Stimulated activated CD8-positive, alpha-beta memory T cell treated with anti-CD3 and anti-CD28 coated beads, Interleukin-7, amount 100 ng/mL, for 48 hours (primary cell): ENCODE measurements around the gene PIP4K2A.
A peak's percentile ranks its signal among the peaks of the same experiment; 100 is the strongest.

ENCODE experiments used
- DNase-seq, 2 donors: peaks; one replicate each; pipeline ENCODE4 v3.0.0-alpha.2; 2020; ENCODE audit warnings: low read depth in 1 of 2; ENCODE audit errors: extremely low read depth in 1 of 2

Gene PIP4K2A

DNA sequence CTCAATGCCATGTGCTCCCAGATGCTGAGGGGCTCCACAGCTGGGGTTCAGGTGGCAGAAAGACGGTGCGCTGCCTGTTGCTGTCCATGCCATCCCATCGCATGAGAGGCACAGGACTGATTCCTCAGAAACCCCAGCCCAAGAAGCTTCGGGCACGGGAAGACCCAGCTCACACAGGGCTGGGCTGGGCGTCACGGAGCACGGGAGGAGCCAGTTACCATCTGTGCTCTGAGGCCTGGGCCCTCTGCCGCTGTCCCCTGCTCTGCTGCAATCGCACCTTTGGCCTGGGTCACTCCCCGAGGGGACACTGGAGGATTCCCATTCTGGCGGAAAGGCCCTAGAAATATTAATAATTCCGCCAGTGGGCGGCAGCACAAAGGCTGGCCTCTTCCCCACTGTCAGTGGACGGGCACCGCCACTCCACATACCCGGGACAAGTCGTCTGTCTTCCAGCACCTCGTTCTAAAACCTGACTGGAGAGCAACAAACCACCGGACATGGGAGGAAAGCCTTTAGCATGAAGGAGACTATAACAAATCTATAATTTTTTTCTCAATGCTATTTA lies 92.1 kb downstream of the PIP4K2A start:
- no peak for DNase-seq

DNA sequence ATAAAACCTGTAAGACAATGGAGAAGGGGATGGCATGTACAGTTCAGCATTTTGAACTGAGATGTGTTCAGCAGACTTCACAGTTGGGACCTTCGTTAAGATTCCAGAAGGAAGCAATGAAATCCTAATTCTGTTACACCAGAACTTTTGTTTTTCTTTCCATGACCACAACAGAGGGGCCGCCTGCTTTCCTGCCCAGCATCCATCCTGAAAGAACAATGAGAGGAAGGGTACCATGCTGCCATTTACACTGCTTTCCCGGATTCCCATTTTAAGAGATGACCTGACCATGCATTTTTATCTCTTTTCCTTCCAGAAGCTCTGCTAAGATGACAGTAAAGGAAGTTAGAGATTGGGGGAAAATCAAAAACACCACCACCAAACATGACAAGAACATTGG lies 92.7 kb downstream of the PIP4K2A start:
- DNase-seq = no peak

GRCh38 chr10:22620929-22621328 lies 93.4 kb downstream of the PIP4K2A start:
- no peak for DNase-seq

GRCh38 chr10:22620140-22620857 lies 94.1 kb downstream of the PIP4K2A start:
- no peak for DNase-seq

- no peak for DNase-seq
Observed at GRCh38 chr10:22619101-22619500, 95.3 kb downstream of the PIP4K2A start.

- DNase-seq = no peak
Observed at GRCh38 chr10:22618078-22618785, 96.1 kb downstream of the PIP4K2A start.

- no peak for DNase-seq
Observed at GRCh38 chr10:22617516-22617915, 96.9 kb downstream of the PIP4K2A start.

DNA sequence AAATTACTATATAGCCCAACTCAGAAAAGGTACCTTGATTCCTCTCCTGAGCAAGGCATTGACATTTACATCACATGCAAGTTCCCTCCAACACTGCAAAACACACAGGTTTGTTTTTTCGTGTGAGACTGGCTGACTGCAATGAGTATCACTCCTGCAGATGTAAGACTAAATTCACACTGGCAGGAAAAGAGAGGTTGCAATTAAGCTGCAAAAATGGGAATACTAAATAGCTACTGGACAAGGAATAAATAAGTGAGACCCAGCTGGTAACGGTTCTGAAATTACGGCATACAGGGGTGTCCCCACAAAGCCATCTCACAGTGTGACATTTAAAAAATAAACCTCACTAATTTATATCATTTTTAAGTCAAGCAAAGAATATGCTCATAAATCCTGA lies 97.3 kb downstream of the PIP4K2A start:
- no peak for DNase-seq

DNA sequence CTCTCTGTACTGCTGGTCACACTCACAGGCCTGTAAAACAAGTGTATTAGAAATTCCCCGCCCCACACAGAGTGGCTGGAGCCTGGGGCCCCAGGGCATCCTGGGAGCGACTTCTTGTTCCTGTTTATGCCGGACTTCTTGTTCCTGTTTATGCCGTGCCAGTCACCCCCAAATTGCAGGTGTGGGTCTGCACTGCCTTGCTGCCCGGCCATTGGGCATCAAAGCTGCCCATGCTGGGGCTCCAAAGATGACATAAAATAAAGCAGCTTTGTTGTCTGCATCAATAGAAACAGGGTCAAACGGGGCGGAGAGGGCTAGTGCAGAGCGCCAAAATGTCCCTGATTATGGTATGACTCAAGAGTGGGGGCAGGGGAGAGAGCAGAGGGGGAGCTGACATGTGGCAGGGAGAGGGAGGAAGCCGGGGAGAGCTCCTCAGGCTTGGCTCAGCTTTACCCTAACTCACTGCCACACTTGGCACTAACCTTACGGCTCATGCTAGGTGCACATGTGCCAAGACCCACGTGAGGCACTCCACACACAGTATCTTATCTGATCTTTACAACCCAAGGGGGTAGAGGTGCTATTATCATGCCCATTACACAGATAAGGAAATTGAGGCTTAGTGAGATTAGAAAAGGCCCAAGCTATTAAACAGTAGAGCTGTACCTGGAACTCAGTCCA lies 98.4 kb downstream of the PIP4K2A start:
- DNase-seq = no peak

DNA sequence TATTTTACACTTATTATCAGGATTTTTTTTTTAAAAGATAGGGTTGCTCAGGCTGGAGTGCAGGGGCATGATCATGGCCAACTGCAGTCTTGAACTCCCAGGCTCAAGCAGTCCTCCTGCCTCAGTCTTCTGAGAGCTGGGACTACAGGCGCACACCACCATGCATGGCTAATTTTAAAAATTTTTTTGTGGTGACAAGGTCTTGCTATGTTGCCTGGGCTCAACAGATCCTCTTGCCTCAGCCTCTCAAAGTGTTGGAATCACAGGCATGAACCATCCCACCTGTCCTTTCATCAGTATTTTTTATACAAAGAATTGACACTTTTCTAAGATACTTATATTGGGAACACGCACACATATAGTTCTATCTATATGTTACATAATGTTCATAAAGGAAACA lies 99.3 kb downstream of the PIP4K2A start:
- DNase-seq = no peak

- no peak for DNase-seq
Observed at GRCh38 chr10:22613011-22613410, 101.4 kb downstream of the PIP4K2A start.

DNA sequence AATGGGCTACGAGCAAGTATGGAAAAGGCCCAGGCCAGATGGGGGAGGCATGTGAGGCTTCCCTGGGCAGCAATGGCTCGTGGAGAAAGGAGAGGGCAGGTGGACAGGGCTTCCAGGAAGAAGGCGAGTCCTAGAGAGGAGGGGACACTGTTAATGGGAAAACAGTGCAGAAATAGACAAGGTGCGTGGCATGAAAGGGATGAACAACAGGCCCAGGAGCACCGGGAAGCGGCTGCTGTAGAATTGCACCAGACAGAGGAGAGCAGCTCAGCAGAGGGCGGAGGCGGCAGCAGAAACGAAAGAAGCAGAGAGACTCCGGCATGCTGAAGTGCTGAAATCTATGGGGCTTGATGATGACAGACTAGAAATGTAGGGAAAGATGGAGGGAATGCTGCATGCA lies 102.1 kb downstream of the PIP4K2A start:
- DNase-seq = no peak

DNA sequence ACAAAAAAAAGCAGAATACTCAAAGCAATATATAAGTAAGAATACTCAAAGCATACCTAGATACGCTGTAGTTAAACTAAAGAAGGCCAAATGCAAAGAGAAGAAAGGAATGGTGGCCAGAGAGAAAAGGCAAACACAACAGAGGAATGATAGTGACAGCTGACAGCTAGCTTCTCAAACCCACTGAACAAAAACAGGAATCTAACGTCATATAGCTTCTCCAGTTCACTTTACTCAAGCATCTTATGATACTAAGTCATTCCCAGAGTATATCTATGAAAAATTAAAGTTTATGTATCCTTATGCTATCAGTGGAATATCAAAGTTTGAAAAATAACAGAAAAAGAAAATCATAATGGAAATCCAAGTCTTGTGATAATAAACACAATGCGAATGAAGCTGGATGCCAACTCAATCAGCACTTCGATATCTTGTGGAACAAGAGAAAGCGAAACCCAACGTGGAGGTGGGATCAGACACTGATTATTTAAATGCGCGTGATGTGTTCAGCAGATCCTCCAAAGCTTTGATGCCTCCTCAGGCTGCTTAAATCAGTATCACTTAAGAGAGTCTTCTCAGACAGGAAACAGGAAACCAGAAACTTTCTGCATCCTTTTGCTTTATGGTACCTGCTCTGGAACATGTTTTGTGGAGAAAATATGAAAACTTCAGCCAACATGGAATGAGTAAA lies 102.8 kb downstream of the PIP4K2A start:
- DNase-seq = peak in 1 of 2 donors; percentile 57

GRCh38 chr10:22610610-22611009 lies 103.8 kb downstream of the PIP4K2A start:
- DNase-seq = no peak

- DNase-seq = no peak
Observed at GRCh38 chr10:22609719-22610465, 104.5 kb downstream of the PIP4K2A start.

DNA sequence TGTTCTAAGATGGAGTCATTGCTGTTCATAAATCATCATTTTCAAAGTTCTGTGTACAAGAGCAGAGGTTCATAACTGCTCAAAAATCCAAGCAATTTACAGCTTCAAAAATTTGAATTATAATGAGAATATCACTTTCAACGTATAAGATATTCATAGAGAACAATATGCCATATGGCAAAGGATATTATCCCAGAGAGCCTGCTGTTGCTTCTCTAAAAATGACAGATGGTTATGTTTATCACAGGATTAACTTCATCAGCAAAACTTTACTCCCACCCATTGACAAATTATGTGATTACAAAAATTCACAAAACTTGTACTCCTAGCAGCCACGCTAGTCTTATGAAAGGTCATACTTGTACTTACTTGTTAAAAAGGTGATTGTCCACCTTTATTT lies 105.1 kb downstream of the PIP4K2A start:
- no peak for DNase-seq

GRCh38 chr10:22607261-22607660 lies 107.1 kb downstream of the PIP4K2A start:
- DNase-seq = no peak

DNA sequence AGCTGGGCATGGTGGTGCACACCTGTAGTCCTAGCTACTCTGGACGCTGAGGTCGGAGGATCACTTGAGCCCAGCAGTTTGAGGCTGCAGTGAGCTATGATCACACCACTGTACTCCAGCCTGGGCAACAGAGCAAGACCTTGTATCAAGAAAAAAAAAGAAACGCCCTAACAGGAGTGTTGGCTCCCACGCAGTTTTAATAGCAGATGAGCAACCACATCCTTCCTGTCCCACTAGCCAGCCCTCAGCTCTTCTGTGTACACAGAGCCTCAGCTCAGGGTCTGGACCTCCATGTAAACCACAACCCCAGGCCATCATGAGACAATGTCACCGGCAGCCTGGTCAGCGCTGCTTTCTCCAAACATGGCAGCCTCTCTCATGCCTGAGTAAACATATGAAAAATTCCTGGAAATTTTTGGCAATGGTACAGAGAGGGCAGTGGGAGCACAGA lies 108.2 kb downstream of the PIP4K2A start:
- DNase-seq = no peak

DNA sequence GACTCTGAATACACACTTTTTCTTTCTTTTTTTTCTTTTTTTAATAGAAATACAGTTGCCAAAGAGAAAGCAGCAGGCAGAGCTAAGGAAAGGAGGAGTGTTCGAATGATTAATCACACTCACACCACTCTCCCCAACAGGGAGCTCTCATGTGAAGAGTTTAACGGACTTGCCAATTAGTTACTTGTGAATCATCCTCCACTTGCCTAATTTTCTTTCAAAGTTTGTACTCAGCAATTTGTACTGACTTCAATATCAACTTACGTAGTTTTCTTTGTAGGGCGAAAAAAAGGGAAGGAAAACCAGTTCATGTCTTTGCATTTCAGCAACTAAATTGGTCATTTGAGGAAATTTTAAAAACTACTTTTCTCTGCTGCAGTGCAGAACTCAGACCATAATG lies 109.2 kb downstream of the PIP4K2A start:
- DNase-seq = no peak
